Naive thymus-derived CD4-positive, alpha-beta T cell (primary cell): ENCODE measurements around the gene PDE8B. TPM values are rescaled to one million over a fixed set of nuclear protein-coding genes. Genes with fewer than 3 reads are reported as not detected.

ENCODE experiments used
- ATAC-seq: fragments of 150-1000 bp; cut with Tn5 transposase; 2 replicates; pipeline ENCODE4 v1.10.0; 2021; ENCODE audit warnings: mild to moderate bottlenecking, moderate library complexity
- CTCF ChIA-PET: fragments of 350-600 bp; sonication (Branson Sonifier 250); formaldehyde crosslinking; loops from one replicate; lab custom pipeline; 2021; ENCODE audit warnings: antibody characterized with exemption; lab: Charles Lee
- POLR2A ChIA-PET: fragments of 350-600 bp; sonication (Branson Sonifier 250); formaldehyde crosslinking; loops from one replicate; lab custom pipeline; 2021; ENCODE audit warnings: antibody characterized with exemption, inconsistent platforms; lab: Charles Lee
- DNase-seq, 9 donors: peaks; one replicate each; pipeline versions ENCODE4 v3.0.0 to v3.0.0-alpha.2; 2020 to 2022; ENCODE audit warnings: mixed read lengths in 1 of 9
- H3K27ac ChIP-seq: one replicate; pipeline ENCODE4 v1.7.0; 2013; ENCODE audit warnings: mild to moderate bottlenecking, low read depth, low read length, moderate library complexity
- H3K27me3 ChIP-seq, 2 donors: one replicate each; pipeline ENCODE4 v1.7.0; 2013; ENCODE audit warnings: low read length in 2 of 2, mild to moderate bottlenecking in 2 of 2, moderate library complexity in 2 of 2; ENCODE audit not compliant: control insufficient read depth in 2 of 2, insufficient read depth in 2 of 2
- H3K36me3 ChIP-seq, 3 experiments: 1 replicate in 2 of 3; 2 replicates in 1 of 3; pipeline ENCODE4 v1.7.0; 2013; ENCODE audit warnings: low read length in 3 of 3, mild to moderate bottlenecking in 3 of 3, moderate library complexity in 1 of 3; ENCODE audit not compliant: insufficient read depth in 3 of 3, control insufficient read depth in 2 of 3
- H3K4me1 ChIP-seq, 2 donors: one replicate each; pipeline ENCODE4 v1.7.0; 2013; ENCODE audit warnings: low read length in 2 of 2, mild to moderate bottlenecking in 2 of 2, moderate library complexity in 1 of 2; ENCODE audit not compliant: control insufficient read depth in 2 of 2, insufficient read depth in 2 of 2
- H3K4me3 ChIP-seq: 2 replicates; pipeline ENCODE4 v1.7.0; 2013; ENCODE audit warnings: mild to moderate bottlenecking, low read length
- H3K9me3 ChIP-seq, 3 experiments: 1 replicate in 2 of 3; 2 replicates in 1 of 3; pipeline ENCODE4 v1.7.0; 2013; ENCODE audit warnings: low read length in 3 of 3; ENCODE audit not compliant: control insufficient read depth in 2 of 3
- H3K27ac Mint-ChIP-seq, 9 donors: one replicate each; pipeline ENCODE4 v1.8.0; 2020 to 2022; ENCODE audit warnings: mixed read lengths in 9 of 9, mild to moderate bottlenecking in 8 of 9, moderate library complexity in 5 of 9, inconsistent platforms in 2 of 9
- H3K27me3 Mint-ChIP-seq, 5 donors: one replicate each; pipeline ENCODE4 v1.8.0; 2021 to 2022; ENCODE audit warnings: mixed read lengths in 5 of 5, mild to moderate bottlenecking in 1 of 5
- H3K36me3 Mint-ChIP-seq, 5 donors: one replicate each; pipeline ENCODE4 v1.8.0; 2020 to 2022; ENCODE audit warnings: mixed read lengths in 5 of 5, mild to moderate bottlenecking in 3 of 5, inconsistent platforms in 1 of 5
- H3K4me1 Mint-ChIP-seq, 7 donors: one replicate each; pipeline ENCODE4 v1.8.0; 2020 to 2022; ENCODE audit warnings: mixed read lengths in 7 of 7, mild to moderate bottlenecking in 3 of 7, inconsistent platforms in 1 of 7
- H3K4me3 Mint-ChIP-seq, 10 donors: one replicate each; pipeline ENCODE4 v1.8.0; 2020 to 2022; ENCODE audit warnings: mild to moderate bottlenecking in 10 of 10, mixed read lengths in 10 of 10, moderate library complexity in 6 of 10, inconsistent platforms in 2 of 10
- H3K9me3 Mint-ChIP-seq, 11 donors: one replicate each; pipeline ENCODE4 v1.8.0; 2020 to 2022; ENCODE audit warnings: mixed read lengths in 11 of 11, mild to moderate bottlenecking in 4 of 11, inconsistent platforms in 1 of 11, moderate library complexity in 1 of 11
- intact Hi-C, 2 donors: fragments of 100-400 bp; cut with micrococcal nuclease; formaldehyde crosslinking; loops; one replicate each; pipeline ENCODE4 v1.15.1; 2023
- polyA plus RNA-seq, 2 donors: library from polyadenylated mRNA; unstranded; fragments of 300-500 nt; fragmentation: Illumina TruSeq; gene quantifications; one replicate each; pipeline ENCODE4 v1.2.3, GENCODE V29; 2021
- total RNA-seq, 6 experiments: library from RNA in 5 of 6; stranded (reverse) in 5 of 6; gene quantifications; 1 replicate in 5 of 6; 2 replicates in 1 of 6; pipeline ENCODE4 v1.2.3 and lab custom pipeline; 2021 to 2026

The PDE8B gene
- total and polyA plus RNA-seq, 7 experiments from 2014 or later = 0.02 to 1.2 TPM; not detected in 5

- no peaks in the 10 kb centered on the region for H3K36me3 Mint-ChIP-seq
- DNase-seq = no peak
- peaks cover 0 to 21% (median 0%) of the 10 kb centered on the region in 5 donors for H3K27me3 Mint-ChIP-seq
- ChIA-PET POLR2A (no interaction called here), CTCF (no interaction called here)
- no peaks in the 10 kb centered on the region for H3K4me1 Mint-ChIP-seq
- H3K36me3 ChIP-seq = no peaks in the 10 kb centered on the region
- intact Hi-C loops = no loop called here
- H3K9me3 ChIP-seq = no peaks in the 10 kb centered on the region
- no peak overlapping the region for H3K4me3 Mint-ChIP-seq
- H3K27me3 ChIP-seq = no peaks in the 10 kb centered on the region
- no peak overlapping the region for H3K27ac ChIP-seq
- H3K4me1 ChIP-seq = no peaks in the 10 kb centered on the region
- no peak for ATAC-seq
- H3K27ac Mint-ChIP-seq = no peak overlapping the region
- H3K9me3 Mint-ChIP-seq = peaks cover 0 to 9% (median 0%) of the 10 kb centered on the region in 11 donors
- no peak overlapping the region for H3K4me3 ChIP-seq
Measured at GRCh38 chr5:77310494-77311213, 100.2 kb downstream of the PDE8B start.

- no peak for ATAC-seq
- no peaks in the 10 kb centered on the region for H3K27me3 ChIP-seq
- H3K27ac ChIP-seq = no peak overlapping the region
- Mint-ChIP-seq H3K9me3 (peaks cover 0 to 9% (median 0%) of the 10 kb centered on the region in 11 donors), H3K4me1 (no peaks in the 10 kb centered on the region), H3K36me3 (no peaks in the 10 kb centered on the region), H3K27me3 (peaks cover 0 to 22% (median 0%) of the 10 kb centered on the region in 5 donors), H3K27ac (no peak overlapping the region), H3K4me3 (no peak overlapping the region)
- intact Hi-C loops = no loop called here
- ChIA-PET CTCF (no interaction called here), POLR2A (no interaction called here)
- H3K4me1 ChIP-seq = no peaks in the 10 kb centered on the region
- no peaks in the 10 kb centered on the region for H3K9me3 ChIP-seq
- H3K36me3 ChIP-seq = no peaks in the 10 kb centered on the region
- H3K4me3 ChIP-seq = no peak overlapping the region
- DNase-seq = no peak
Measured at GRCh38 chr5:77311214-77311571, 100.7 kb downstream of the PDE8B start.

GRCh38 chr5:77312413-77312812 lies 101.9 kb downstream of the PDE8B start:
- Mint-ChIP-seq H3K4me1 (no peaks in the 10 kb centered on the region), H3K27me3 (peaks cover 0 to 26% (median 0%) of the 10 kb centered on the region in 5 donors), H3K27ac (no peak overlapping the region), H3K9me3 (peaks cover 0 to 9% (median 0%) of the 10 kb centered on the region in 11 donors), H3K36me3 (no peaks in the 10 kb centered on the region), H3K4me3 (no peak overlapping the region)
- ChIA-PET POLR2A (no interaction called here), CTCF (no interaction called here)
- Histone ChIP-seq H3K9me3 (no peaks in the 10 kb centered on the region), H3K36me3 (no peaks in the 10 kb centered on the region), H3K27me3 (no peaks in the 10 kb centered on the region), H3K4me3 (no peak overlapping the region), H3K27ac (no peak overlapping the region), H3K4me1 (no peaks in the 10 kb centered on the region)
- no peak for ATAC-seq
- intact Hi-C loops = no loop called here
- DNase-seq = no peak

- peaks cover 0 to 9% (median 0%) of the 10 kb centered on the region in 11 donors for H3K9me3 Mint-ChIP-seq
- intact Hi-C loops = no loop called here
- no peak overlapping the region for H3K27ac ChIP-seq
- H3K4me1 ChIP-seq = no peaks in the 10 kb centered on the region
- no peak for ATAC-seq
- no peak overlapping the region for H3K4me3 Mint-ChIP-seq
- H3K27ac Mint-ChIP-seq = no peak overlapping the region
- no peak for DNase-seq
- no peaks in the 10 kb centered on the region for H3K36me3 Mint-ChIP-seq
- no peaks in the 10 kb centered on the region for H3K4me1 Mint-ChIP-seq
- H3K27me3 ChIP-seq = no peaks in the 10 kb centered on the region
- H3K27me3 Mint-ChIP-seq = peaks cover 0 to 35% (median 0%) of the 10 kb centered on the region in 5 donors
- H3K4me3 ChIP-seq = no peak overlapping the region
- ChIA-PET CTCF (no interaction called here), POLR2A (no interaction called here)
- no peaks in the 10 kb centered on the region for H3K9me3 ChIP-seq
- H3K36me3 ChIP-seq = no peaks in the 10 kb centered on the region
Measured at GRCh38 chr5:77316871-77317661, 106.6 kb downstream of the PDE8B start.

- H3K4me3 Mint-ChIP-seq = no peak overlapping the region
- peaks cover 0 to 33% (median 0%) of the 10 kb centered on the region in 5 donors for H3K27me3 Mint-ChIP-seq
- no peak overlapping the region for H3K27ac Mint-ChIP-seq
- Histone ChIP-seq H3K27ac (no peak overlapping the region), H3K36me3 (no peaks in the 10 kb centered on the region), H3K4me1 (no peaks in the 10 kb centered on the region), H3K9me3 (no peaks in the 10 kb centered on the region), H3K4me3 (no peak overlapping the region), H3K27me3 (no peaks in the 10 kb centered on the region)
- POLR2A ChIA-PET = no interaction called here
- H3K4me1 Mint-ChIP-seq = no peaks in the 10 kb centered on the region
- intact Hi-C loops = no loop called here
- ATAC-seq = no peak
- CTCF ChIA-PET = no interaction called here
- no peaks in the 10 kb centered on the region for H3K36me3 Mint-ChIP-seq
- DNase-seq = no peak
- peaks cover 0 to 9% (median 0%) of the 10 kb centered on the region in 11 donors for H3K9me3 Mint-ChIP-seq
Measured at GRCh38 chr5:77318060-77318459, 107.6 kb downstream of the PDE8B start.

- Histone ChIP-seq H3K27me3 (no peaks in the 10 kb centered on the region), H3K27ac (no peak overlapping the region), H3K4me1 (no peaks in the 10 kb centered on the region), H3K36me3 (no peaks in the 10 kb centered on the region), H3K4me3 (no peak overlapping the region), H3K9me3 (no peaks in the 10 kb centered on the region)
- intact Hi-C loops = no loop called here
- POLR2A ChIA-PET = no interaction called here
- H3K36me3 Mint-ChIP-seq = no peaks in the 10 kb centered on the region
- DNase-seq = no peak
- peaks cover 0 to 3% (median 0%) of the 10 kb centered on the region in 11 donors for H3K9me3 Mint-ChIP-seq
- H3K27me3 Mint-ChIP-seq = peaks cover 0 to 26% (median 0%) of the 10 kb centered on the region in 5 donors
- H3K27ac Mint-ChIP-seq = no peak overlapping the region
- H3K4me1 Mint-ChIP-seq = no peaks in the 10 kb centered on the region
- CTCF ChIA-PET = no interaction called here
- ATAC-seq = no peak
- no peak overlapping the region for H3K4me3 Mint-ChIP-seq
Measured at GRCh38 chr5:77319117-77319804, 108.8 kb downstream of the PDE8B start.
